Stomach (tissue), 9 donors: Measurements from ENCODE around the gene SMTNL2. TPM values are rescaled to one million over a fixed set of nuclear protein-coding genes. Genes with fewer than 3 reads are reported as not detected.
"Not testable (repeated sequence)": the region's sequence is repeated elsewhere in the genome, so short reads cannot be mapped to it uniquely, and the experiment has no call there.

Source experiments
- DNase-seq, 2 donors: peaks; one replicate each; pipeline versions ENCODE4 v3.0.0 to v3.0.0-alpha.2; 2013 to 2019
- H3K27ac ChIP-seq, 5 donors: fragments of 200-600 bp in 4 of 5; sonication (generic) in 4 of 5; one replicate each; pipeline ENCODE4 v1.5.1; 2013 to 2019; ENCODE audit warnings: mild to moderate bottlenecking in 1 of 5, moderate library complexity in 1 of 5
- H3K27me3 ChIP-seq, 3 donors: fragments of 200-600 bp; sonication (generic); one replicate each; pipeline ENCODE4 v1.5.1; 2017 to 2019; ENCODE audit warnings: mixed run types in 1 of 3
- H3K36me3 ChIP-seq, 4 donors: fragments of 200-600 bp; sonication (generic); 1 replicate in 3 of 4; 2 replicates in 1 of 4; pipeline ENCODE4 v1.5.1; 2016 to 2019
- H3K4me1 ChIP-seq, 4 donors: fragments of 200-600 bp; sonication (generic); one replicate each; pipeline ENCODE4 v1.5.1; 2016 to 2019
- H3K4me3 ChIP-seq, 4 donors: fragments of 200-600 bp; sonication (generic) in 3 of 4; one replicate each; pipeline ENCODE4 v1.5.1; 2016 to 2019; ENCODE audit warnings: mild to moderate bottlenecking in 1 of 4
- H3K9me3 ChIP-seq, 4 donors: fragments of 200-600 bp; sonication (generic); one replicate each; pipeline ENCODE4 v1.5.1; 2016 to 2019
- CTCF ChIP-seq, 7 experiments: fragments of 450-650 bp in 4 of 7; fragments of 200-600 bp in 3 of 7; sonication (generic) in 3 of 7; IDR thresholded peaks; one replicate each; pipeline ENCODE4 v1.5.1; 2016 to 2019; ENCODE audit warnings: antibody characterized with exemption in 7 of 7, control low read depth in 2 of 7, mild to moderate bottlenecking in 1 of 7
- EP300 ChIP-seq: sonication (generic); formaldehyde crosslinking; IDR thresholded peaks from one replicate; pipeline ENCODE4 v1.6.1; 2017; ENCODE audit warnings: antibody characterized with exemption
- POLR2A ChIP-seq, 4 donors: fragments of 450-650 bp; IDR thresholded peaks; one replicate each; pipeline ENCODE4 v1.6.1; 2016; ENCODE audit warnings: antibody characterized with exemption in 4 of 4, control low read depth in 2 of 4, mild to moderate bottlenecking in 1 of 4, moderate library complexity in 1 of 4
- POLR2AphosphoS5 ChIP-seq, 3 donors: sonication (generic); formaldehyde crosslinking; IDR thresholded peaks; one replicate each; pipeline ENCODE4 v1.6.1; 2016; ENCODE audit warnings: antibody characterized with exemption in 3 of 3
- WGBS, 5 donors: extraction: QIAGEN DNeasy Blood & Tissue Kit in 3 of 5; methylation state at CpG; one replicate each; pipeline versions ENCODE4 v1.1.5 to v1.1.7; 2013 to 2018; 5-methylcytosine and 5-hydroxymethylcytosine counted together
- intact Hi-C: fragments of 100-400 bp; cut with DNase I; formaldehyde crosslinking; loops from one replicate; pipeline ENCODE4 v1.15.1; 2023; ENCODE audit warnings: low total_unique reads
- polyA plus RNA-seq, 3 donors: library from polyadenylated mRNA; stranded (reverse); fragments of 200-250 nt; gene quantifications; one replicate each; pipeline ENCODE4 v1.2.3, GENCODE V29; 2013
- total RNA-seq, 5 donors: library from RNA; depleted of rRNA; stranded (reverse); fragments of >200 nt; gene quantifications; one replicate each; pipeline versions ENCODE4 v1.1.0 to v1.2.3, GENCODE V29; 2014 to 2016
- donor health status: healthy with polysubstance abuse.
- donor health status: Bipolar disorder and iron deficiency.
- donor health status: healthy.

The SMTNL2 gene
- total and polyA plus RNA-seq, 8 donors, result 0.50 to 1.9 (median 1.5) TPM; not detected in 4

- peaks cover 0 to 18% (median 0%) of the 10 kb centered on the region in 3 donors for H3K27me3 ChIP-seq
- intact Hi-C loops, result no loop called here
- TF ChIP-seq POLR2A (IDR thresholded peaks at IDR 0.05), result no peak
- no peak for TF ChIP-seq POLR2AphosphoS5 (IDR thresholded peaks at IDR 0.05)
- no peak for TF ChIP-seq CTCF (IDR thresholded peaks at IDR 0.05)
- no peak for TF ChIP-seq EP300
- no peak for DNase-seq
- WGBS, 5 donors, result 90 to 97% (median 96%) methylated on average over 4 of the region's 4 CpGs
- H3K27ac ChIP-seq, result no peak overlapping the region
- no peak overlapping the region for H3K4me3 ChIP-seq
- no peaks in the 10 kb centered on the region for H3K9me3 ChIP-seq
- no peaks in the 10 kb centered on the region for H3K36me3 ChIP-seq
- peaks cover 0 to 32% (median 12%) of the 10 kb centered on the region in 4 donors for H3K4me1 ChIP-seq
These were observed 17.0 kb downstream of the SMTNL2 start for GRCh38 chr17:4601326-4601725.

- H3K27ac ChIP-seq, result no peak overlapping the region
- intact Hi-C loops, result no loop called here
- peaks cover 0 to 18% (median 0%) of the 10 kb centered on the region in 3 donors for H3K27me3 ChIP-seq
- TF ChIP-seq POLR2A (IDR thresholded peaks at IDR 0.05), result no peak
- TF ChIP-seq CTCF (IDR thresholded peaks at IDR 0.05), result no peak
- no peak for TF ChIP-seq POLR2AphosphoS5 (IDR thresholded peaks at IDR 0.05)
- TF ChIP-seq EP300, result no peak
- H3K4me3 ChIP-seq, result no peak overlapping the region
- no peaks in the 10 kb centered on the region for H3K9me3 ChIP-seq
- H3K4me1 ChIP-seq, result peaks cover 2 to 36% (median 15%) of the 10 kb centered on the region in 4 donors
- DNase-seq, result no peak
- H3K36me3 ChIP-seq, result no peaks in the 10 kb centered on the region
- 79 to 93% (median 88%) methylated on average over 5 of the region's 5 CpGs for WGBS, 5 donors
These were observed 17.7 kb downstream of the SMTNL2 start for GRCh38 chr17:4602041-4602440.

GRCh38 chr17:4604111-4604644 lies 19.8 kb downstream of the SMTNL2 start:
- H3K9me3 ChIP-seq, result no peaks in the 10 kb centered on the region
- H3K4me3 ChIP-seq, result no peak overlapping the region
- 53 to 66% (median 57%) methylated on average over 12 to 18 of the region's 18 CpGs for WGBS, 5 donors
- intact Hi-C loops, result no loop called here
- H3K27ac ChIP-seq, result peak overlapping the region in 3 of 5 donors; percentile 17 to 49 (median 26)
- H3K36me3 ChIP-seq, result no peaks in the 10 kb centered on the region
- H3K4me1 ChIP-seq, result peaks cover 17 to 46% (median 26%) of the 10 kb centered on the region in 4 donors
- DNase-seq, result peak; percentile 65 to 87
- H3K27me3 ChIP-seq, result peaks cover 0 to 13% (median 0%) of the 10 kb centered on the region in 3 donors
- no peak for TF ChIP-seq POLR2A (IDR thresholded peaks at IDR 0.05)
- no peak for TF ChIP-seq POLR2AphosphoS5 (IDR thresholded peaks at IDR 0.05)
- TF ChIP-seq CTCF (IDR thresholded peaks at IDR 0.05), result no peak
- no peak for TF ChIP-seq EP300

- H3K4me1 ChIP-seq, result peaks cover 17 to 46% (median 24%) of the 10 kb centered on the region in 4 donors
- H3K36me3 ChIP-seq, H3K4me3 ChIP-seq, H3K27me3 ChIP-seq, H3K9me3 ChIP-seq, DNase-seq, intact Hi-C loops: not testable (repeated sequence)
- whole genome bisulfite sequencing, 5 donors, result 75 to 88% (median 86%) methylated on average over 10 to 11 of the region's 11 CpGs
- peak overlapping the region in 3 of 5 donors; percentile 17 to 49 (median 26) for H3K27ac ChIP-seq
These were observed 20.4 kb downstream of the SMTNL2 start for GRCh38 chr17:4604736-4605135.

GRCh38 chr17:4605826-4606225 lies 21.5 kb downstream of the SMTNL2 start:
- intact Hi-C loops, result no loop called here
- WGBS, 5 donors, result 52 to 69% (median 57%) methylated on average over 8 to 12 of the region's 12 CpGs
- peak overlapping the region in 1 of 5 donors; percentile 38 for H3K27ac ChIP-seq
- TF ChIP-seq CTCF (IDR thresholded peaks at IDR 0.05) (no peak), POLR2A (IDR thresholded peaks at IDR 0.05) (no peak), EP300 (no peak), POLR2AphosphoS5 (IDR thresholded peaks at IDR 0.05) (no peak)
- no peaks in the 10 kb centered on the region for H3K27me3 ChIP-seq
- H3K4me1 ChIP-seq, result peaks cover 17 to 55% (median 25%) of the 10 kb centered on the region in 4 donors
- H3K4me3 ChIP-seq, result no peak overlapping the region
- no peaks in the 10 kb centered on the region for H3K36me3 ChIP-seq
- peak in 1 of 2 donors; percentile 61 for DNase-seq
- H3K9me3 ChIP-seq, result no peaks in the 10 kb centered on the region
